ENCODE results near the gene CD82. TPM values are rescaled to one million over a fixed set of nuclear protein-coding genes. Genes with fewer than 3 reads are reported as not detected.

Gene CD82
- total RNA-seq, 6 experiments from 2014 or later = 18.9 to 69.4 (median 48.6) TPM

- Histone ChIP-seq H3K9me3 (no peaks in the 10 kb centered on the region), H3K27ac (no peak overlapping the region), H3K4me1 (peaks cover 0 to 19% (median 4%) of the 10 kb centered on the region in 4 donors), H3K27me3 (no peaks in the 10 kb centered on the region), H3K36me3 (no peaks in the 10 kb centered on the region), H3K4me3 (no peak overlapping the region)
- no peak for ATAC-seq
- DNase-seq = peak in 1 of 3 donors; percentile 35
- TF ChIP-seq CTCF (IDR thresholded peaks at IDR 0.05) (no peak), POLR2A (IDR thresholded peaks at IDR 0.05) (no peak)
- intact Hi-C loops (cut with DNase I) = no loop called here
- 33% methylated on average over 1 of the region's 2 CpGs for WGBS (ENCODE audit: insufficient coverage, low coverage, low lambda C conversion rate, missing lambda C conversion rate)
Measured at GRCh38 chr11:44571871-44572270, 6.4 kb downstream of the CD82 start.

GRCh38 chr11:44572436-44572835 lies 7.0 kb downstream of the CD82 start:
- H3K4me1 ChIP-seq = peaks cover 0 to 19% (median 4%) of the 10 kb centered on the region in 4 donors

DNA sequence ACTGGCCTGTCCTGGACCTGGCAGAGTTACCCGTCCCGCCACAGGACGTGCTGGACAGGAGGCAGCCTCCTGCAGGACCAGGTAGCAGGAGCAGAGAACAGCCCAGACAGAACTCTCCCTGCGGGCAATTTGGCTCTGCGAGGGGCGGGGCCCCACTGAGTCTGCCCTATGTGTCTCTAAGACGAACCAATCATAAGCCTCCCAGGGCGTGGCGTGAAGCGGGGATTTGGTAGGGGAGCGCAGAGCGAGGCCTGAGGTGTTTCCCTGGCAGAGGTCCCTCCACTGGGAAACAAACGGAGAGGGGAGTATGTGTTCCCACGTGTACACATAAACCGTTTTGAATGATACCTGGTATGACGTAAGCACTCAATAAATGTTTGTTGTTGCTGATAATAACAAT lies 7.4 kb downstream of the CD82 start:
- H3K27me3 ChIP-seq = no peaks in the 10 kb centered on the region
- peaks cover 0 to 19% (median 4%) of the 10 kb centered on the region in 4 donors for H3K4me1 ChIP-seq
- H3K9me3 ChIP-seq = no peaks in the 10 kb centered on the region
- no peak for TF ChIP-seq CTCF (IDR thresholded peaks at IDR 0.05)
- TF ChIP-seq POLR2A (IDR thresholded peaks at IDR 0.05) = no peak
- ATAC-seq = no peak
- no peak overlapping the region for H3K27ac ChIP-seq
- H3K36me3 ChIP-seq = no peaks in the 10 kb centered on the region
- DNase-seq = no peak
- intact Hi-C loops (cut with DNase I) = no loop called here
- WGBS (ENCODE audit: insufficient coverage, low coverage, low lambda C conversion rate, missing lambda C conversion rate) = 71% methylated on average over 6 of the region's 16 CpGs
- H3K4me3 ChIP-seq = no peak overlapping the region

More at GRCh38 chr11:44572436-44572835, 7.0 kb downstream of the CD82 start:
- Histone ChIP-seq H3K4me3 (no peak overlapping the region), H3K36me3 (no peaks in the 10 kb centered on the region), H3K9me3 (no peaks in the 10 kb centered on the region), H3K27ac (no peak overlapping the region), H3K27me3 (no peaks in the 10 kb centered on the region)
- ATAC-seq (no peak), DNase-seq (no peak)
- WGBS (ENCODE audit: insufficient coverage, low coverage, low lambda C conversion rate, missing lambda C conversion rate) = 90% methylated on average over 7 of the region's 7 CpGs
- intact Hi-C loops (cut with DNase I) = no loop called here
- TF ChIP-seq POLR2A (IDR thresholded peaks at IDR 0.05) (no peak), CTCF (IDR thresholded peaks at IDR 0.05) (no peak)

DNA sequence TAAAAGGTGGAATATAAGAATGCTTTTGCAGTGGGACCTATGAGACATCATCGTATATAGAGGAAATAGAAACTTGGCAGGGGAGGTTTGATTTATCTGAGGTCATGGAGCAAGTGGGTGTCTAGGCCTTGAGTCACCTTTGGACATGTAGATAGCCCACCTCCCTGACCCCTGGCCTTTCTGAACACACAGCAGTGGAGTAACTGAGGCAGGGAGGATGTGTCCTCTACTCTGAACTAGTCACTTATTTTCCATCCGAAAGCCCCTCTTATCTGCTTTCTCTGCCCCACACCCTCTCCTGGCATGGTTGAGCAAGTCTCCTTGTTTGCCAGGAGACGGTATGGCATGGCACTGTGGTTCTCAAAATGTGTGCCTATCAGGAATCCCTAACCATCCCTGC lies 7.9 kb downstream of the CD82 start:
- no peaks in the 10 kb centered on the region for H3K27me3 ChIP-seq
- no peaks in the 10 kb centered on the region for H3K9me3 ChIP-seq
- ATAC-seq = peak in 1 of 4 donors; percentile 23
- no peak overlapping the region for H3K27ac ChIP-seq
- no peak overlapping the region for H3K4me3 ChIP-seq
- DNase-seq = no peak
- intact Hi-C loops (cut with DNase I) = no loop called here
- H3K4me1 ChIP-seq = peaks cover 0 to 19% (median 4%) of the 10 kb centered on the region in 4 donors
- no peaks in the 10 kb centered on the region for H3K36me3 ChIP-seq
- 48% methylated on average over 2 of the region's 3 CpGs for WGBS (ENCODE audit: insufficient coverage, low coverage, low lambda C conversion rate, missing lambda C conversion rate)
- TF ChIP-seq POLR2A (IDR thresholded peaks at IDR 0.05) (no peak), CTCF (IDR thresholded peaks at IDR 0.05) (no peak)

All from right lobe of liver (tissue), 6 donors.